Progenitor cell of endocrine pancreas (in vitro differentiated cells): ENCODE measurements around the gene DOCK8. TPM values are rescaled to one million over a fixed set of nuclear protein-coding genes. Genes with fewer than 3 reads are reported as not detected.

ENCODE experiments used
- DNase-seq: peaks from one replicate; pipeline ENCODE4 v3.0.0; 2021; ENCODE audit warnings: low spot score; ENCODE audit not compliant: unreplicated experiment
- H3K27ac Mint-ChIP-seq: 2 replicates; pipeline ENCODE4 v1.8.0; 2021; ENCODE audit warnings: mild to moderate bottlenecking, moderate library complexity, mixed read lengths
- H3K27me3 Mint-ChIP-seq: 2 replicates; pipeline ENCODE4 v1.8.0; 2021; ENCODE audit warnings: mixed read lengths
- H3K36me3 Mint-ChIP-seq: 2 replicates; pipeline ENCODE4 v1.8.0; 2022; ENCODE audit warnings: mixed read lengths; ENCODE audit not compliant: insufficient read depth
- H3K4me1 Mint-ChIP-seq: 2 replicates; pipeline ENCODE4 v1.8.0; 2021; ENCODE audit warnings: low read depth, mixed read lengths
- H3K4me3 Mint-ChIP-seq: 2 replicates; pipeline ENCODE4 v1.8.0; 2021; ENCODE audit warnings: low read depth, mild to moderate bottlenecking, moderate library complexity, mixed read lengths
- H3K9me3 Mint-ChIP-seq: 2 replicates; pipeline ENCODE4 v1.8.0; 2021; ENCODE audit warnings: low read depth, mixed read lengths
- CTCF ChIP-seq: fragments of 200-600 bp; sonication (generic); IDR thresholded peaks from one replicate; pipeline ENCODE4 v1.5.0; 2021; ENCODE audit warnings: antibody characterized with exemption, mild to moderate bottlenecking; ENCODE audit not compliant: unreplicated experiment
- total RNA-seq: library from RNA; stranded (reverse); gene quantifications from 2 replicates; pipeline ENCODE4 v1.2.1, GENCODE V29; 2021

DOCK8 gene
- total RNA-seq, 1 donor from 2014 or later, result 8.3 TPM

- Mint-ChIP-seq H3K9me3 (peaks cover 9% of the 10 kb centered on the region), H3K27ac (no peak overlapping the region), H3K4me1 (peaks cover 2% of the 10 kb centered on the region), H3K36me3 (peaks cover 4% of the 10 kb centered on the region), H3K27me3 (no peaks in the 10 kb centered on the region), H3K4me3 (no peak overlapping the region)
- DNase-seq, result no peak
- TF ChIP-seq CTCF, result no peak
Observed at GRCh38 chr9:237141-237857, 22.6 kb downstream of the DOCK8 start.

- TF ChIP-seq CTCF, result no peak
- Mint-ChIP-seq H3K36me3 (peaks cover 4% of the 10 kb centered on the region), H3K9me3 (peaks cover 9% of the 10 kb centered on the region), H3K27ac (no peak overlapping the region), H3K27me3 (no peaks in the 10 kb centered on the region), H3K4me3 (no peak overlapping the region), H3K4me1 (peaks cover 2% of the 10 kb centered on the region)
- no peak for DNase-seq
Observed at GRCh38 chr9:237858-238345, 23.2 kb downstream of the DOCK8 start.

GRCh38 chr9:242461-243080 is 27.9 kb downstream of the DOCK8 start:
- Mint-ChIP-seq H3K27ac (no peak overlapping the region), H3K9me3 (no peaks in the 10 kb centered on the region), H3K27me3 (no peaks in the 10 kb centered on the region), H3K4me1 (peaks cover 2% of the 10 kb centered on the region), H3K4me3 (no peak overlapping the region), H3K36me3 (no peaks in the 10 kb centered on the region)
- no peak for TF ChIP-seq CTCF
- no peak for DNase-seq

GRCh38 chr9:248278-248961 is 33.8 kb downstream of the DOCK8 start:
- H3K4me3 Mint-ChIP-seq, result no peak overlapping the region
- DNase-seq, result no peak
- no peak overlapping the region for H3K27ac Mint-ChIP-seq
- no peaks in the 10 kb centered on the region for H3K36me3 Mint-ChIP-seq
- no peak for TF ChIP-seq CTCF
- H3K27me3 Mint-ChIP-seq, result no peaks in the 10 kb centered on the region
- no peaks in the 10 kb centered on the region for H3K4me1 Mint-ChIP-seq
- no peaks in the 10 kb centered on the region for H3K9me3 Mint-ChIP-seq

GRCh38 chr9:249025-249424 is 34.4 kb downstream of the DOCK8 start:
- Mint-ChIP-seq H3K27ac (no peak overlapping the region), H3K36me3 (no peaks in the 10 kb centered on the region), H3K4me1 (no peaks in the 10 kb centered on the region), H3K27me3 (no peaks in the 10 kb centered on the region), H3K4me3 (no peak overlapping the region), H3K9me3 (no peaks in the 10 kb centered on the region)
- TF ChIP-seq CTCF, result no peak
- DNase-seq, result no peak
